NCI-H1694 (cell line): ENCODE measurements around the gene RUFY3.
"Not testable (repeated sequence)": the region's sequence is repeated elsewhere in the genome, so short reads cannot be mapped to it uniquely, and the experiment has no call there.

Source experiments
- DNase-seq: peaks from one replicate; lab custom pipeline; 2025; lab: John Stamatoyannopoulos, UW

Gene RUFY3

DNA sequence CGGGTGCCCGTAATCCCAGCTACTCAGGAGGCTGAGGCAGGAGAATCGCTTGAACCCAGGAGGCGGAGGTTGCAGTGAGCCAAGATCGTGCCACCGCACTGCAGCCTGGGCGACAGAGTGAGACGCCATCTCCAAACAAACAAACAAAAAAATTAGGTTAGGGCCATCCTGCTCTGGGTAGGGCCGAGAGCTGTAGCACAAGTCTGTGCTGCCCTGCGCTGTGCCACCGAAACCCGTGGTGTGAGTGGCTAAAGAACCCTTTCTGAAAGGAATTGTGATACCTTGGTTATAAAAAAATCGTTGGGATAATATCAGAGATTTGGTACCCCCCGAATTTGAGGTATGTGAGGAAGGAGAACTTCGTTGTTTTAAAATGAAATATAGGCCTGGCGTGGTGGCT, 118.9 kb downstream of the RUFY3 start:
- DNase-seq = not testable (repeated sequence)

DNA sequence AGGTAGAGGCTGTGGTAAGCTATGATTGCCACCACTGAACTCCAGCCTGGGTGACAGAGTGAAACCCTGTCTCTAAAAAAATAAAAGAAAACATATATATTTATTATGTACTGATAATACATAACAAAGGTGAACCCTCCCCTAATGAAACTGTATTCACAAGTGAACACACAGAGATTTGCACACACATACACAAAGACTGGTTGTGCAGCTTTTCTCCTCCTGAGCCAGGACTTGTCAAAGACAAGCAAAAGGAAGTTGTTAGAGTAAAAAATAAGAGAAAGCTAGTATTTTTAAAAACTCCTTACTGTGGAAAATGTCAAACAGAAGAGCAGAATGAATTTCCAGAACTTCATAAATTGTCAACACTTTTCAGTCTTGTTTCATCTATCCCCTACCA, 119.4 kb downstream of the RUFY3 start:
- DNase-seq = no peak

DNA sequence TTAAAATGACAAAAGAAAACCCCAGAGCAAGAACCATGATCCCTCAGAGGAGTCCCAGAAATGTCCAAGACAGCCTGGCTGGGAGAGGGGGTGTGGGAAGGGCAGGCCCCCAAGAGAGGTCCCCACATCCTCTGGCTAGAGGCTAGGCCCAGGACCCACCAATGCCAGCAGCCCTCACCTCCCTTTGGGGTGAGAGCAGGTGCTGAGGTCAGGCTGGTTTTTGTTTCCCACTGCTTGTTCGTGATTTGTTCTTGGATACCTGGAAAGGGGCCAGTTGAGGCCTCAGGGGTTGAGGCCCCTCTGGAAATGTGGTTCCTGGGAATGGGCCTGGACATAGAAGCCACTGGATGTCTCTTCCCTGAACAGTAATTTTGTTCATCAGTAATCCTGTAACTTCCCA, 120.2 kb downstream of the RUFY3 start:
- DNase-seq = no peak

DNA sequence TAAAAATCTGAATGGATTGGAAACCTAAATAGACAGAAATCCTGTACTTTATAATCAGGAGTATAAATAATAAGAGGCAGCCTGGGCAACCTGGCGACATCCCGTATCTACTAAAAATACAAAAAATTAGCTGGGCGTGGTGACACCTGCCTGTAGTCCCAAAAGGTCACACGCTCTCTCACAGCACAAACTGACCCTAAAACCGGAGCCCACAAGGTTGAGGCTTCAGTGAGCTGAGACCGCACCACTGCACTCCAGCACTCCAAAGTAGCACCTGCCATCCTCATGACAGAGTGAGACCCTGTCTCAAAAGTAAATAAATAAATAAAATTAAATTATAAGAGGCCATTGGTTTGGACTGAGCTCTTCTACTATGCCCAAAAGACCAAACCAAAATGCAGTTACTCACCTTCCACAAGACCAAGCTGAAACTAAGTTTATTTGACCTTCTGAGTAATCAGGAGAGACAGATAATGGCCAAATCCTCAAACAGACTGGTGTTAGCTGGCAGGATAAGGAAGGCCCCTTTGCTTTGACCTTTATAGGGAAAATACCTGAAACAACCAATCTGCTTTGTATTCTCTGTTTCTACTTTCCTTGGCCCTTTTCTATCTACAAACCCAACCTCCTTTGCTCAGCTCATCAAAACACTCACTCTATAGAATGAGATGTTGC, 121.1 kb downstream of the RUFY3 start:
- no peak for DNase-seq

DNA sequence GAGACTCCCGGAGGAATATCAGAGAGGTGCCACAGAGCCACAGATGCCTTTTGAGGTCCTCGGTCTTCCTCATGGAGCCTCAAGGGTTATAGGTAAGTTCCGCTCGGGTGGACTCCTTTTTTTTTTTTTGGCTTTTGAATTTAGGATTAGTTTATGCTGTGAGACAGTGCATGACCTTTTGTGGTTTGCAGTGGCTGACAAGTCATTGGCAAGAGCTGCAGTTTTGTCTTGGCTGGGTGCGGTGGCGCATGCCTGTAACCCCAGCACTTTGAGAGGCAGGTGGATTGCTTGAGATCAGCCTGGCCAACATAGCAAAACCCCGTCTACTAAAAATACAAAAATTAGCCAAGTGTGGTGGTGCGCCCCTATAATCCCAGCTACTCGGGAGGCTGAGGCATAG, 122.4 kb downstream of the RUFY3 start:
- DNase-seq = no peak

DNA sequence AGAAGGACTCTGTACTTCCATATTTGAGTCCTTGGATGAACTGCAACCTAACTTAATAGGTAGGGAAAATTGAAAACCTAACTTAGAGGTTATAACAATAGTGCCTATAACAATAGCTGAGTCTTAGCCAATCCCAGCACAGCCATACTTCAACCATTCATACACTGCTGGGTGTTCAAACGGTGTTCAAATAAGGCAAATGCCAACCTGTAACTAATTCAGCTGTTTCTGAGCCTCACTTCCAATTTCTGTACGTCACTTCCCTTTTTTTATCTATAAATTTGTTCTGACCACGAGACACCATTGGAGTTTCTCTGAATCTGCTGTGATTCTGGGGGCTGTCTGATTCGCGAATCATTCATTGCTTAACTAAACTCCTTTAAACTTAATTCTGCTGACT, 127.5 kb downstream of the RUFY3 start:
- no peak for DNase-seq

DNA sequence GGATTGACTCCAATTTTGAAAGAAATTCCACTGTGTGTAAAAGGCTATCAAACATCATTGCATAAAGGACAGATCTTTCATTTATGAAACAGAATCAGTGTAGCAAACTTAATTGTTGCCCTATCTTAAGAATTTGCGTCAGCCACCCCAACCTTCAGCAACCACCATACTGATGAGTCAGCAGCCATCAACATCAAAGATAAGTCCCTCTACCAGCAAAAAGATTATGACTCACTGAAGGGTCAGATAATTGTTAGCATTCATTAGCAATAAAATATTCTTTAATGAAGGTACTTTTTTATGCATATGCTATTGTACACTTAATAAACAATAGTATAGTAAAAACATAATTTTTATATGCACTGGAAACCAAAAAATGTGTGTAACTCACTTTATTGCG, 133.7 kb downstream of the RUFY3 start:
- no peak for DNase-seq
